Endothelial cell of umbilical vein (primary cell): ENCODE results near the gene MCM8. TPM values are rescaled to one million over a fixed set of nuclear protein-coding genes. Genes with fewer than 3 reads are reported as not detected.

Experiments
- BruUV-seq: library from RNA; stranded (reverse); fragments of 400-500 nt; replicated peaks from 2 replicates; lab custom pipeline; 2021; lab: Mats Ljungman, UMichigan
- CTCF ChIA-PET: fragments of 300-600, 350-600 bp; sonication (Branson Sonifier 250); formaldehyde crosslinking; loops from one replicate; lab custom pipeline; 2021; ENCODE audit warnings: antibody characterized with exemption, inconsistent platforms; lab: Charles Lee
- POLR2A ChIA-PET: fragments of 300-600, 350-600 bp; sonication (Branson Sonifier 250); formaldehyde crosslinking; loops from one replicate; lab custom pipeline; 2021; ENCODE audit warnings: antibody characterized with exemption, inconsistent platforms; lab: Charles Lee
- DNase-seq: peaks from one replicate; pipeline ENCODE4 v3.0.0-alpha.2; 2011; ENCODE audit warnings: low read depth, low spot score
- FAIRE-seq: peaks from 2 replicates; lab custom pipeline; 2011; peaks lifted over from hg19 to GRCh38; lab: Jason Lieb, UNC
- H2AFZ ChIP-seq: 2 replicates; pipeline ENCODE4 v1.6.0; 2012; ENCODE audit warnings: low read depth, low read length, control low read depth, inconsistent platforms
- H3K27ac ChIP-seq: 2 replicates; pipeline ENCODE4 v1.5.1; 2011; ENCODE audit warnings: low read depth, mild to moderate bottlenecking, control low read depth, low read length, moderate library complexity; ENCODE audit not compliant: insufficient read depth
- H3K27me3 ChIP-seq, 2 experiments: 2 replicates each; pipeline versions ENCODE4 v1.6.0 to v1.6.1; 2011; ENCODE audit warnings: low read length in 2 of 2, mixed read lengths in 1 of 2; ENCODE audit not compliant: control insufficient read depth in 2 of 2, insufficient read depth in 2 of 2
- H3K36me3 ChIP-seq, 2 experiments: 2 replicates in 1 of 2; 3 replicates in 1 of 2; pipeline ENCODE4 v1.5.1; 2011; ENCODE audit warnings: low read length in 2 of 2, mild to moderate bottlenecking in 1 of 2, moderate library complexity in 1 of 2; ENCODE audit not compliant: control insufficient read depth in 2 of 2, insufficient read depth in 2 of 2; ENCODE audit errors: extremely low read depth in 1 of 2
- H3K4me1 ChIP-seq: 3 replicates; pipeline ENCODE4 v1.5.1; 2011; ENCODE audit warnings: mild to moderate bottlenecking, low read length; ENCODE audit not compliant: control insufficient read depth, insufficient read depth; ENCODE audit errors: extremely low read depth
- H3K4me2 ChIP-seq: 2 replicates; pipeline ENCODE4 v1.6.1; 2011; ENCODE audit warnings: low read length, control low read depth, mixed read lengths; ENCODE audit not compliant: insufficient read depth
- H3K4me3 ChIP-seq, 3 experiments: fragments of 200-600 bp in 1 of 3; sonication (generic), shearing (Covaris generic) in 1 of 3; replicated peaks in 1 of 3; 2 replicates each; pipeline ENCODE4 v1.5.1; 2011 to 2016; ENCODE audit warnings: control low read depth in 3 of 3, low read length in 3 of 3, mild to moderate bottlenecking in 2 of 3, inconsistent platforms in 1 of 3, low read depth in 1 of 3, moderate library complexity in 1 of 3; ENCODE audit not compliant: insufficient read depth in 1 of 3
- H3K79me2 ChIP-seq: 2 replicates; pipeline ENCODE4 v1.6.0; 2012; ENCODE audit warnings: low read length, inconsistent platforms; ENCODE audit not compliant: control insufficient read depth, insufficient read depth
- H3K9ac ChIP-seq: replicated peaks from 2 replicates; pipeline ENCODE3; 2011; ENCODE audit warnings: low read length, control low read depth; ENCODE audit not compliant: insufficient read depth; ENCODE audit errors: extremely low read depth
- H3K9me1 ChIP-seq: replicated peaks from 3 replicates; pipeline ENCODE4 v1.6.0; 2011; ENCODE audit warnings: mild to moderate bottlenecking, low read length; ENCODE audit not compliant: control insufficient read depth, insufficient read depth; ENCODE audit errors: extremely low read depth
- H3K9me3 ChIP-seq: replicated peaks from 2 replicates; pipeline ENCODE4 v1.5.1; 2012; ENCODE audit warnings: low read length, inconsistent platforms; ENCODE audit not compliant: control insufficient read depth, insufficient read depth
- H4K20me1 ChIP-seq: replicated peaks from 2 replicates; pipeline ENCODE3; 2011; ENCODE audit warnings: mild to moderate bottlenecking, low read length; ENCODE audit not compliant: control insufficient read depth, insufficient read depth; ENCODE audit errors: extremely low read depth
- EZH2 ChIP-seq: IDR thresholded peaks from 2 replicates; pipeline ENCODE4 v1.6.1; 2012; ENCODE audit warnings: borderline replicate concordance, low read depth, mild to moderate bottlenecking, moderate library complexity, low read length, inconsistent platforms; ENCODE audit not compliant: severe bottlenecking
- FOS ChIP-seq: IDR thresholded peaks from 2 replicates; pipeline ENCODE4 v1.6.1; 2011; ENCODE audit warnings: mild to moderate bottlenecking, low read length, moderate library complexity, borderline replicate concordance; ENCODE audit not compliant: insufficient read depth
- GATA2 ChIP-seq: IDR thresholded peaks from 2 replicates; pipeline ENCODE4 v1.7.0; 2011; ENCODE audit warnings: low read depth, mild to moderate bottlenecking, moderate library complexity, mixed read lengths, low read length; ENCODE audit not compliant: insufficient read length, insufficient read depth
- JUN ChIP-seq: IDR thresholded peaks from 2 replicates; pipeline ENCODE4 v1.6.1; 2011; ENCODE audit warnings: borderline replicate concordance, low read depth; ENCODE audit not compliant: insufficient read length, insufficient read depth
- MYC ChIP-seq: IDR thresholded peaks from one replicate; pipeline ENCODE4 v1.6.1; 2011; ENCODE audit warnings: mild to moderate bottlenecking, low read depth, low read length
- POLR2A ChIP-seq: IDR thresholded peaks from 2 replicates; pipeline ENCODE4 v1.6.1; 2012; ENCODE audit warnings: low read depth, mild to moderate bottlenecking, control low read depth, low read length
- POLR2AphosphoS5 ChIP-seq: IDR thresholded peaks from 2 replicates; pipeline ENCODE4 v1.6.1; 2012; ENCODE audit warnings: low read depth, mild to moderate bottlenecking, control low read depth, low read length, moderate library complexity; ENCODE audit not compliant: insufficient read depth
- dilution Hi-C: fragments of 300-500 bp; cut with MboI; formaldehyde crosslinking; loops from one replicate; pipeline ENCODE4 v1.15.0; 2019; ENCODE audit warnings: low sequenced_read_pairs; ENCODE audit not compliant: extremely low pct_ligation_motif_present
- intact Hi-C: fragments of 100-400 bp; cut with micrococcal nuclease; formaldehyde crosslinking; loops from one replicate; pipeline ENCODE4 v1.10.0; 2022
- polyA plus RNA-seq, 4 experiments: library from polyadenylated mRNA; depleted of rRNA in 3 of 4; stranded (reverse) in 3 of 4; unstranded in 1 of 4; fragments of >200 nt; gene quantifications; 2 replicates each; pipeline versions ENCODE4 v1.2.1 to v1.2.3, GENCODE V29; 2011 to 2012; ENCODE audit warnings: missing spikeins in 1 of 4
- total RNA-seq: library from RNA; stranded (reverse); gene quantifications from 2 replicates; pipeline ENCODE4 v1.2.3, GENCODE V29; 2021
- TF ChIP-seq, protein P1 (sequence below), 2 donors: IDR thresholded peaks; 1 replicate in 1 of 2; 2 replicates in 1 of 2; pipeline ENCODE4 v1.5.1; 2011; ENCODE audit warnings: low read length in 2 of 2, mild to moderate bottlenecking in 2 of 2, moderate library complexity in 2 of 2, control low read depth in 1 of 2, inconsistent platforms in 1 of 2, low read depth in 1 of 2; ENCODE audit not compliant: insufficient read depth in 1 of 2; ENCODE audit errors: extremely low read depth in 1 of 2
- TF ChIP-seq, protein P2 (sequence below): IDR thresholded peaks from 2 replicates; pipeline ENCODE4 v1.6.1; 2011; ENCODE audit not compliant: insufficient read depth, insufficient read length

Gene MCM8
- total and polyA plus RNA-seq, 2 donors (not counting 3 experiments of a cell fraction or from before 2014, with no cell fraction given), result 2.9 to 14.4 TPM

DNA sequence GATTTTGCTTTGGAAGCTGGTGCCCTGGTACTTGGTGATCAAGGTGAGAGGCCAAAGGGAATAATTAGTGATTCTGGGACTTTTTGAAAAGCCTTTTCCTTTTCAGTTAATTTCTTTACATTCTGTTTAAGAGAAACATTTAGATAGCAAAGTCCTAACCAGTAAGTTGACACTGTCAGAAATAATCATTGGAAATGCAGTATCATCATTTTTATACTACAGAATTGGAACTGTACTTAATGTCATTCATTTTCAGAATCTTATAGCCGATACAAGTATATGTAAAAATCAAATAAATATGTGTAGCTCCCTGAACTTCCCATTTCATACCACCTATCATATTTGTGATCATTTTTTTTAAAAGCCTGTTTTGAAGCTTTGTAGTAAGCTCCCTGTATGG is 27.5 kb downstream of the MCM8 start:
- no peaks in the 10 kb centered on the region for H3K9me3 ChIP-seq
- no peaks in the 10 kb centered on the region for H3K79me2 ChIP-seq
- ChIA-PET CTCF (interaction anchor here (2.1 kb wide), 1 partner anchor 449 kb away, joined by 5 read pairs; no protein-coding TSS in a partner anchor), POLR2A (no interaction called here)
- no peak for FAIRE-seq
- no peak for DNase-seq
- no peak overlapping the region for H3K9ac ChIP-seq
- peaks cover 0 to 2% of the 10 kb centered on the region in 2 experiments for H3K36me3 ChIP-seq
- no peak overlapping the region for H3K27ac ChIP-seq
- BruUV-seq, result no TSS peak
- H3K9me1 ChIP-seq, result no peaks in the 10 kb centered on the region
- TF ChIP-seq EZH2 (no peak), POLR2AphosphoS5 (no peak), GATA2 (no peak)
- H3K4me3 ChIP-seq, result no peak overlapping the region
- no peak overlapping the region for H2AFZ ChIP-seq
- no peaks in the 10 kb centered on the region for H3K27me3 ChIP-seq
- no peak overlapping the region for H3K4me2 ChIP-seq
- no peaks in the 10 kb centered on the region for H3K4me1 ChIP-seq
- no peaks in the 10 kb centered on the region for H4K20me1 ChIP-seq
- dilution Hi-C loops, result no loop called here
- intact Hi-C loops, result no loop called here

DNA sequence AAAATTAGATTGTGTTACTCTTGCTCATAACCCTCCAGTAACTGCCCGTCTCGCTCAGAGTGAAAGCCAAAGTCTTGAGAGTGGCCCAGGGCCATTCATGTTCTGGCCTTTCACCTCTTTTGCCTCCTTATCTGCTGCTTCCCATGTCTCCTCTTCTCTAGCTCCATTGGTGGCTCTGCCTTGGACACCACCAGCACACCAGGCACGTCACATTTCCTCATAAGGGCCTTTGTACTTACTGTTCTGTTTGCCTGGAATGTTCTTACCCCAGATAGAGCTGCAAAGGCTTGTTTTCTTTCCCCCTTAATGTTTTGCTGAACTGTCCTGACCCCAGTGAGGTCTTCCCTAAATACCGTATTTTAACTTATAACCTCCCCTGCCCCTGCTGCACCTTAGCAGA is 29.3 kb downstream of the MCM8 start:
- dilution Hi-C loops (no loop called here), intact Hi-C loops (no loop called here)
- Histone ChIP-seq H3K4me3 (no peak overlapping the region), H3K27me3 (no peaks in the 10 kb centered on the region), H3K9me1 (no peaks in the 10 kb centered on the region), H3K4me2 (no peak overlapping the region), H3K36me3 (no peaks in the 10 kb centered on the region), H3K27ac (no peak overlapping the region), H3K79me2 (no peaks in the 10 kb centered on the region), H2AFZ (no peak overlapping the region), H3K9me3 (no peaks in the 10 kb centered on the region), H3K9ac (no peak overlapping the region), H4K20me1 (no peaks in the 10 kb centered on the region), H3K4me1 (no peaks in the 10 kb centered on the region)
- BruUV-seq, result no TSS peak
- POLR2A ChIA-PET, result no interaction called here
- DNase-seq (no peak), FAIRE-seq (no peak)
- CTCF ChIA-PET, result no interaction called here
- TF ChIP-seq, protein P1, sequence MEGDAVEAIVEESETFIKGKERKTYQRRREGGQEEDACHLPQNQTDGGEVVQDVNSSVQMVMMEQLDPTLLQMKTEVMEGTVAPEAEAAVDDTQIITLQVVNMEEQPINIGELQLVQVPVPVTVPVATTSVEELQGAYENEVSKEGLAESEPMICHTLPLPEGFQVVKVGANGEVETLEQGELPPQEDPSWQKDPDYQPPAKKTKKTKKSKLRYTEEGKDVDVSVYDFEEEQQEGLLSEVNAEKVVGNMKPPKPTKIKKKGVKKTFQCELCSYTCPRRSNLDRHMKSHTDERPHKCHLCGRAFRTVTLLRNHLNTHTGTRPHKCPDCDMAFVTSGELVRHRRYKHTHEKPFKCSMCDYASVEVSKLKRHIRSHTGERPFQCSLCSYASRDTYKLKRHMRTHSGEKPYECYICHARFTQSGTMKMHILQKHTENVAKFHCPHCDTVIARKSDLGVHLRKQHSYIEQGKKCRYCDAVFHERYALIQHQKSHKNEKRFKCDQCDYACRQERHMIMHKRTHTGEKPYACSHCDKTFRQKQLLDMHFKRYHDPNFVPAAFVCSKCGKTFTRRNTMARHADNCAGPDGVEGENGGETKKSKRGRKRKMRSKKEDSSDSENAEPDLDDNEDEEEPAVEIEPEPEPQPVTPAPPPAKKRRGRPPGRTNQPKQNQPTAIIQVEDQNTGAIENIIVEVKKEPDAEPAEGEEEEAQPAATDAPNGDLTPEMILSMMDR (IDR thresholded peaks at IDR 0.05; ENCODE audit: extremely low read depth in 1 of 2, insufficient read depth in 1 of 2, low read depth in 1 of 2, low read length in 2 of 2), result no peak
- TF ChIP-seq FOS (no peak), JUN (no peak), POLR2AphosphoS5 (no peak), POLR2A (no peak), EZH2 (no peak), GATA2 (no peak), MYC (no peak)
- TF ChIP-seq, protein P2, sequence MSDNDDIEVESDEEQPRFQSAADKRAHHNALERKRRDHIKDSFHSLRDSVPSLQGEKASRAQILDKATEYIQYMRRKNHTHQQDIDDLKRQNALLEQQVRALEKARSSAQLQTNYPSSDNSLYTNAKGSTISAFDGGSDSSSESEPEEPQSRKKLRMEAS, result no peak
